Body of pancreas (tissue), 4 donors: ENCODE results near the gene LRRC47. TPM values are rescaled to one million over a fixed set of nuclear protein-coding genes. Genes with fewer than 3 reads are reported as not detected.

Source experiments
- ATAC-seq: fragments of 150-250 bp; one replicate; pipeline ENCODE4 v1.9.1; 2016
- DNase-seq, 4 donors: peaks; one replicate each; pipeline ENCODE4 v3.0.0-alpha.2; 2019
- H3K27ac ChIP-seq, 4 donors: fragments of 200-600 bp; sonication (generic); 1 replicate in 3 of 4; 2 replicates in 1 of 4; pipeline versions ENCODE4 v1.5.1 to v1.6.1; 2016 to 2019; ENCODE audit warnings: mild to moderate bottlenecking in 1 of 4, mixed read lengths in 1 of 4, moderate library complexity in 1 of 4
- H3K27me3 ChIP-seq, 2 donors: fragments of 200-600 bp; sonication (generic); one replicate each; pipeline ENCODE4 v1.6.0; 2016; ENCODE audit warnings: mild to moderate bottlenecking in 1 of 2
- H3K36me3 ChIP-seq, 2 donors: fragments of 200-600 bp; sonication (generic); replicated peaks in 1 of 2; 2 replicates each; pipeline ENCODE4 v1.5.1; 2016; ENCODE audit warnings: low read depth in 2 of 2; ENCODE audit not compliant: insufficient read depth in 1 of 2
- H3K4me1 ChIP-seq: fragments of 200-600 bp; sonication (generic); one replicate; pipeline ENCODE4 v1.6.0; 2016
- H3K4me3 ChIP-seq, 2 donors: fragments of 200-600 bp; sonication (generic); 1 replicate in 1 of 2; 2 replicates in 1 of 2; pipeline ENCODE4 v1.5.1; 2016 to 2019
- H3K9me3 ChIP-seq, 3 donors: fragments of 200-600 bp; sonication (generic); 1 replicate in 2 of 3; 2 replicates in 1 of 3; pipeline ENCODE4 v1.5.1; 2016
- POLR2A ChIP-seq, 3 donors: fragments of 450-650 bp; IDR thresholded peaks; one replicate each; pipeline ENCODE4 v1.6.1; 2016; ENCODE audit warnings: antibody characterized with exemption in 3 of 3, mild to moderate bottlenecking in 2 of 3
- WGBS, 2 donors: methylation state at CpG; one replicate each; pipeline ENCODE4 v1.1.5; 2017; 5-methylcytosine and 5-hydroxymethylcytosine counted together
- intact Hi-C: fragments of 100-400 bp; cut with DNase I; formaldehyde crosslinking; loops from one replicate; pipeline ENCODE4 v1.15.1; 2023
- total RNA-seq, 2 donors: library from RNA; depleted of rRNA; stranded (reverse); fragments of >200 nt; gene quantifications; one replicate each; pipeline ENCODE4 v1.1.0, GENCODE V29; 2016
- TF ChIP-seq, protein P1 (sequence below), 7 experiments: fragments of 450-650 bp in 4 of 7; fragments of 200-600 bp in 3 of 7; sonication (generic) in 3 of 7; IDR thresholded peaks; one replicate each; pipeline ENCODE4 v1.5.1; 2016 to 2019; ENCODE audit warnings: antibody characterized with exemption in 7 of 7

Gene LRRC47
- total RNA-seq, 2 donors from 2014 or later = 40.0 to 49.4 TPM

DNA sequence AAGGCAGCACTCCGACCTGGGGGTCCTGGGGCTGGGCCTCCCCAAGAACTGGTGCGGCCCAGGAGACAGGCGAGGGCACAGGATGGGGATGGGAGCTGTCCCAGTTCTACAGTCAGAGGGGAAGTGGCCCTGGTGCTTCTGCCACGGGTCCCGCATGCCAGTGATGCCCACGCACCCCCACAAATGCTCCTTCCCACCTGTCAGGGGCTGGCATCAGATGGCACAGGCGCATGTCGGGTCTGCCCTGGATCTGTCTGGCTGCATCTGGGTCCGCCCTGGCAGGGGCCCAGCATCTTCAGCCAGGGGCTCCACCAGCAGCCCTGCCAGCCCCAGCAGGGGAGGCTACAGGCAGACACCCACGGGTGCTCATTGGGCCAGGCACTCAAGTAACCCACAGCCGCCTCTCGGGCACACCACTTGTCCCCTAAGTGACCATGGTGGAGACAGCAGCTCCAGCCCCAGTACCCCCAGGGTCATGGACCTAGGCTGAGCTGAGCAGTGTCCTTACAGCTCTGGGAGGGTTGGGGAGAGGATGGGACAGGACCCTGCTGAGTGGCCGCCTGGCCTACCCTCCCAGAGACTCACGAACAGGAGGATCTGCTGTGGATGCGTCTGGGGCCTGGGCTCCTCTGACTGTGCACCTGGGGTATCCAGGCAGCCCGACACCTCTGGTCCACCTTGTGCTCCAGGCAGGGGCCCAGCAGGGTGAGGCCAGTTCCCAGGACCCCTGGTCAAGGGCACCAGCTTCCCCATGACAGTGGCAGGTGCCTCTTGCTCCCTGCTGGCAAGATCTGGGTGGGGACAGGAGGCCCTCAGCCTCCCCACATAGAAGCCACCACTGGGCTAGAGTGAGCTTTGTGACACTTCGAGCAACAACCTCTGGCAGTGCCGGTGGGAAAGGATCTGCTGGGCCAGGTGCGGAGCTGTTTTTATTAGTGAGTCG lies 18.4 kb downstream of the LRRC47 start:
- no peak overlapping the region for H3K4me3 ChIP-seq
- TF ChIP-seq POLR2A (IDR thresholded peaks at IDR 0.05) = no peak
- TF ChIP-seq, protein P1, sequence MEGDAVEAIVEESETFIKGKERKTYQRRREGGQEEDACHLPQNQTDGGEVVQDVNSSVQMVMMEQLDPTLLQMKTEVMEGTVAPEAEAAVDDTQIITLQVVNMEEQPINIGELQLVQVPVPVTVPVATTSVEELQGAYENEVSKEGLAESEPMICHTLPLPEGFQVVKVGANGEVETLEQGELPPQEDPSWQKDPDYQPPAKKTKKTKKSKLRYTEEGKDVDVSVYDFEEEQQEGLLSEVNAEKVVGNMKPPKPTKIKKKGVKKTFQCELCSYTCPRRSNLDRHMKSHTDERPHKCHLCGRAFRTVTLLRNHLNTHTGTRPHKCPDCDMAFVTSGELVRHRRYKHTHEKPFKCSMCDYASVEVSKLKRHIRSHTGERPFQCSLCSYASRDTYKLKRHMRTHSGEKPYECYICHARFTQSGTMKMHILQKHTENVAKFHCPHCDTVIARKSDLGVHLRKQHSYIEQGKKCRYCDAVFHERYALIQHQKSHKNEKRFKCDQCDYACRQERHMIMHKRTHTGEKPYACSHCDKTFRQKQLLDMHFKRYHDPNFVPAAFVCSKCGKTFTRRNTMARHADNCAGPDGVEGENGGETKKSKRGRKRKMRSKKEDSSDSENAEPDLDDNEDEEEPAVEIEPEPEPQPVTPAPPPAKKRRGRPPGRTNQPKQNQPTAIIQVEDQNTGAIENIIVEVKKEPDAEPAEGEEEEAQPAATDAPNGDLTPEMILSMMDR (IDR thresholded peaks at IDR 0.05) = no peak
- no peaks in the 10 kb centered on the region for H3K27me3 ChIP-seq
- peaks cover 9 to 31% of the 10 kb centered on the region in 2 donors for H3K36me3 ChIP-seq
- H3K27ac ChIP-seq = no peak overlapping the region
- 24 to 72% methylated on average over 3 to 16 of the region's 20 CpGs for WGBS, 2 donors
- peaks cover 39% of the 10 kb centered on the region for H3K4me1 ChIP-seq
- H3K9me3 ChIP-seq = no peaks in the 10 kb centered on the region
- intact Hi-C loops = no loop called here
- DNase-seq (peak in 1 of 4 donors; percentile 45), ATAC-seq (no peak)

GRCh38 chr1:3777078-3777547 lies 19.2 kb downstream of the LRRC47 start:
- peaks cover 40% of the 10 kb centered on the region for H3K4me1 ChIP-seq
- H3K9me3 ChIP-seq = no peaks in the 10 kb centered on the region
- ATAC-seq (no peak), DNase-seq (no peak)
- intact Hi-C loops = no loop called here
- no peak overlapping the region for H3K27ac ChIP-seq
- peaks cover 6 to 24% of the 10 kb centered on the region in 2 donors for H3K36me3 ChIP-seq
- no peaks in the 10 kb centered on the region for H3K27me3 ChIP-seq
- no peak for TF ChIP-seq POLR2A (IDR thresholded peaks at IDR 0.05)
- no peak overlapping the region for H3K4me3 ChIP-seq
- 68% methylated on average over 7 of the region's 10 CpGs; no CpG with 5 or more reads in 1 of the 2 donors for WGBS, 2 donors

DNA sequence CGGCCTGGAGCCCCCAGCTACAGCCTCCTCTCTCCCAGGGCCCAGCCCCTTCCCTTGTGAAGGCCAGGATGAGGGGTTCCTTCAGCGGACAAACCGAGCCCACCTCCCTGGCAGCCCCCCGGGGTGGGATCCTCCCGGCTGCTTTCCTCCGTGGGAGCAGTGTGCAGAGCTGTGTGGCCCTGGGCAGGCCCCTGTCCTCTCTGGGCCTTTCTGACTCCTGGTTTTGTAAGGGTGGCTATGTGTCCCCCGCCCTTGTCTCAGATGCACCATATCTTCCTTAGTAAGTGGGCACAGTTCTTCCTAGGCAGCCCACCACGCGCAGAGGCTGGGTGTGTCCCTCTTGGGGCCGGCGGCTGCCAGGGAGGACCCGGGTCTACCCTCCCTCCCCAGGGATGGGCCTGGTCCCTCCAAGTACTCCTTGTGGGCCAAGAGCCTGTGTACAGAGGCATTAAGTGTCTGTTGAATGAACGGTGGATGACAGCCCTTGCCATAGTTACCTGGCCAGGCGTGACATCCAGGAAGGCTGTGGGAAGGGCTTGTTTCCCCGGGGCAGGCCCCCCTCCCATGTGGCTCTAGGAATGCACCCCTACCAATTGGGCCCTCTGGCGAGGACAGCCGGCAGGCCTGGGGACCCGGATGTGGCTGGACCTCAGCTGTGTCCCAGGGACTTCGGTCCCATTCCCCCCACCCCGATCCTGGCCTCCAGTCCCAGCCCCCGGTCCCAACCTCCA lies 19.9 kb downstream of the LRRC47 start:
- intact Hi-C loops = no loop called here
- Histone ChIP-seq H3K4me3 (no peak overlapping the region), H3K9me3 (no peaks in the 10 kb centered on the region), H3K27me3 (no peaks in the 10 kb centered on the region), H3K27ac (no peak overlapping the region), H3K4me1 (peaks cover 48% of the 10 kb centered on the region), H3K36me3 (peaks cover 0 to 16% of the 10 kb centered on the region in 2 donors)
- TF ChIP-seq, protein P1 (IDR thresholded peaks at IDR 0.05) = no peak
- TF ChIP-seq POLR2A (IDR thresholded peaks at IDR 0.05) = no peak
- WGBS, 2 donors = 77 to 90% methylated on average over 8 to 18 of the region's 21 CpGs
- no peak for DNase-seq
- ATAC-seq = no peak

- no peaks in the 10 kb centered on the region for H3K27me3 ChIP-seq
- TF ChIP-seq POLR2A (IDR thresholded peaks at IDR 0.05) = no peak
- TF ChIP-seq, protein P1 (IDR thresholded peaks at IDR 0.05) = peak in 5 of 7 experiments; percentile 13 to 47 (median 27)
- no peak overlapping the region for H3K27ac ChIP-seq
- peak; percentile 53 to 76 (median 64) for DNase-seq
- H3K4me1 ChIP-seq = peaks cover 53% of the 10 kb centered on the region
- intact Hi-C loops = no loop called here
- no peak overlapping the region for H3K4me3 ChIP-seq
- WGBS, 2 donors = 30 to 37% methylated on average over 4 to 25 of the region's 27 CpGs
- no peak for ATAC-seq
- no peaks in the 10 kb centered on the region for H3K9me3 ChIP-seq
- peaks cover 0 to 12% of the 10 kb centered on the region in 2 donors for H3K36me3 ChIP-seq
Measured at GRCh38 chr1:3775490-3776230, 20.6 kb downstream of the LRRC47 start.
